Endometrial microvascular endothelial cells (primary cell): ENCODE measurements around the gene PRPF19. TPM values are rescaled to one million over a fixed set of nuclear protein-coding genes. Genes with fewer than 3 reads are reported as not detected.

ENCODE experiments used
- in situ Hi-C: cut with HindIII; loops from 2 replicates; pipeline ENCODE4 v1.10.0; 2017; ENCODE audit warnings: low sequenced_read_pairs, low pct_unique_long_range_greater_than_20kb; ENCODE audit errors: inconsistent ontology term
- total RNA-seq: library from RNA; depleted of rRNA; stranded (reverse); fragments of >200 nt; gene quantifications from one replicate; pipeline ENCODE4 v1.2.3, GENCODE V29; 2015; ENCODE audit errors: inconsistent ontology term

PRPF19 gene
- total RNA-seq, result 130 TPM

GRCh38 chr11:60906132-60906972 is at the start of gene PRPF19:
PRPF19 (minus strand) TSS chr11:60906585; CDS start chr11:60906382, 203 bp downstream.
- in situ Hi-C loops, result no loop called here

GRCh38 chr11:60955571-60955970 is 49.2 kb upstream of the PRPF19 start:
- in situ Hi-C loops, result no loop called here

GRCh38 chr11:60954421-60954820 is 48.0 kb upstream of the PRPF19 start:
- in situ Hi-C loops, result no loop called here

GRCh38 chr11:60953781-60954180 is 47.4 kb upstream of the PRPF19 start:
- in situ Hi-C loops, result no loop called here

- in situ Hi-C loops, result no loop called here
These were observed 46.4 kb upstream of the PRPF19 start for GRCh38 chr11:60952742-60953170.

GRCh38 chr11:60951904-60952741 is 45.7 kb upstream of the PRPF19 start, which contains the start of gene SLC15A3:
SLC15A3 (minus strand) TSS chr11:60952176; CDS start chr11:60951551, 625 bp downstream.
- in situ Hi-C loops, result no loop called here

GRCh38 chr11:60951606-60951903 is 45.2 kb upstream of the PRPF19 start:
- in situ Hi-C loops, result no loop called here

GRCh38 chr11:60950933-60951605 is 44.7 kb upstream of the PRPF19 start:
- in situ Hi-C loops, result no loop called here

- in situ Hi-C loops, result no loop called here
These were observed 43.6 kb upstream of the PRPF19 start for GRCh38 chr11:60950024-60950423.

GRCh38 chr11:60948250-60948649 is 41.9 kb upstream of the PRPF19 start:
- in situ Hi-C loops, result no loop called here

- in situ Hi-C loops, result no loop called here
These were observed 41.3 kb upstream of the PRPF19 start for GRCh38 chr11:60947700-60948099.

GRCh38 chr11:60946601-60947264 is 40.3 kb upstream of the PRPF19 start:
- in situ Hi-C loops, result no loop called here

- in situ Hi-C loops, result no loop called here
These were observed 38.9 kb upstream of the PRPF19 start for GRCh38 chr11:60945295-60945667.

GRCh38 chr11:60944490-60945294 is 38.3 kb upstream of the PRPF19 start:
- in situ Hi-C loops, result no loop called here

GRCh38 chr11:60942970-60943565 is 36.7 kb upstream of the PRPF19 start:
- in situ Hi-C loops, result no loop called here

- in situ Hi-C loops, result no loop called here
These were observed 35.8 kb upstream of the PRPF19 start for GRCh38 chr11:60942219-60942618.

- in situ Hi-C loops, result no loop called here
These were observed 35.2 kb upstream of the PRPF19 start for GRCh38 chr11:60941371-60942119.
